NCI-H1105 (cell line): ENCODE data around the gene AP1AR.

ENCODE experiments used
- DNase-seq: peaks from one replicate; lab custom pipeline; 2025; lab: John Stamatoyannopoulos, UW

AP1AR gene

GRCh38 chr4:112222219-112222955 lies 9.2 kb upstream of the AP1AR start:
- no peak for DNase-seq

- no peak for DNase-seq
These were observed 6.4 kb upstream of the AP1AR start for GRCh38 chr4:112225157-112225556.

- DNase-seq = peak; percentile 88
These were observed 458 bp upstream of the AP1AR start for GRCh38 chr4:112230879-112231778.

- no peak for DNase-seq
These were observed 3.5 kb downstream of the AP1AR start for GRCh38 chr4:112234952-112235609.

- no peak for DNase-seq
These were observed 4.5 kb downstream of the AP1AR start for GRCh38 chr4:112236040-112236439.

GRCh38 chr4:112238833-112239232 lies 7.2 kb downstream of the AP1AR start:
- no peak for DNase-seq

GRCh38 chr4:112245383-112245782 lies 13.8 kb downstream of the AP1AR start:
- DNase-seq = no peak

- DNase-seq = no peak
These were observed 15.4 kb downstream of the AP1AR start for GRCh38 chr4:112247021-112247420.

- no peak for DNase-seq
These were observed 19.5 kb downstream of the AP1AR start for GRCh38 chr4:112251019-112251643.

- no peak for DNase-seq
These were observed 20.6 kb downstream of the AP1AR start for GRCh38 chr4:112252234-112252633.

- no peak for DNase-seq
These were observed 21.9 kb downstream of the AP1AR start for GRCh38 chr4:112253382-112254000.

GRCh38 chr4:112257098-112257497 lies 25.5 kb downstream of the AP1AR start:
- no peak for DNase-seq

- no peak for DNase-seq
These were observed 35.2 kb downstream of the AP1AR start for GRCh38 chr4:112266823-112267222.

GRCh38 chr4:112270051-112270450 lies 38.5 kb downstream of the AP1AR start:
- DNase-seq = no peak

GRCh38 chr4:112270640-112271421 lies 39.2 kb downstream of the AP1AR start:
- no peak for DNase-seq

GRCh38 chr4:112272292-112272691 lies 40.7 kb downstream of the AP1AR start:
- DNase-seq = no peak

GRCh38 chr4:112274959-112275358 lies 43.4 kb downstream of the AP1AR start:
- DNase-seq = no peak

- no peak for DNase-seq
These were observed 44.5 kb downstream of the AP1AR start for GRCh38 chr4:112276113-112276512.

- DNase-seq = no peak
These were observed 45.6 kb downstream of the AP1AR start for GRCh38 chr4:112277220-112277619.

- DNase-seq = no peak
These were observed 46.3 kb downstream of the AP1AR start for GRCh38 chr4:112277705-112278448.
